Activated CD8-positive, alpha-beta memory T cell treated with anti-CD3 and anti-CD28 coated beads, Interleukin-2, amount 50 U/mL, for 1 hour (primary cell): ENCODE data around the gene LRP1B.
"Not testable (repeated sequence)": the region's sequence is repeated elsewhere in the genome, so short reads cannot be mapped to it uniquely, and the experiment has no call there.

Experiments
- DNase-seq: peaks from one replicate; pipeline ENCODE4 v3.0.0-alpha.2; 2020; ENCODE audit errors: extremely low read depth

The LRP1B gene

DNA sequence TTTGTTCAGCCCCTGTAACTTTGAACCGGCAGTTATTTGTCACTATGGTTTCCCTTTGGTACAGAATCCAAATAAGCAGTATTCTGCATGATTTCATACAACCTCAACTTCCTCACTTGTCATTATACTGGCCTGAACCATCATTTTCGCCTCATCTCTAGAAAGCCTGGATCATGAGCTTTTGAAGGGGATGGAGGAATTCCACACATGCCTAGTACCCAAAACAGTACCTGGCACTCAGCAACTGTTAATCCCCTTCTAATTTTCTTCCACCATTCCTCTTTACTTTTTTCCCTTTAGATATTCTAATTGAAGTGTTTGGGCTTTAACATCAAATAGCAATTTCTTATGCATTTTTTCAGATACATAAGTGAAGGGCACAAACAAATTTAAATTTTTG lies 1776.3 kb downstream of the LRP1B start:
- DNase-seq, result no peak

DNA sequence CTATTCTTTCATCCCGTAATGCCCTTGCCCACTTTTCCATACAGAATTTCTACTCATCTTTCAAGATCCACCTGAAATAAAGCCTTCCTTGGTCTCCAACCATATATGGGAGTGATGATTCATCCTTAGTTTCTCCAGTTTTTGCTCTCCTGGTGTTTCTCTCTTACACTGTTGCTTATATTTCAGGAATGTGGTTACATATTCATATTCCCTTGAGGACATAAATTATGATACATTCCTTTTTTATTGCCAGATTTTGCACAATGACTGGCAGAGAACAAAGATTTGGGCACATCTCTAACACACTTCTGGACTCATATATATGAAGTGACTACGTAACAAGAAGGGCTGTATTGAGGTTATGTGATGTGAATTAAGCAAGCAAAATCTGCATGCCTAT lies 1777.3 kb downstream of the LRP1B start:
- DNase-seq, result no peak

DNA sequence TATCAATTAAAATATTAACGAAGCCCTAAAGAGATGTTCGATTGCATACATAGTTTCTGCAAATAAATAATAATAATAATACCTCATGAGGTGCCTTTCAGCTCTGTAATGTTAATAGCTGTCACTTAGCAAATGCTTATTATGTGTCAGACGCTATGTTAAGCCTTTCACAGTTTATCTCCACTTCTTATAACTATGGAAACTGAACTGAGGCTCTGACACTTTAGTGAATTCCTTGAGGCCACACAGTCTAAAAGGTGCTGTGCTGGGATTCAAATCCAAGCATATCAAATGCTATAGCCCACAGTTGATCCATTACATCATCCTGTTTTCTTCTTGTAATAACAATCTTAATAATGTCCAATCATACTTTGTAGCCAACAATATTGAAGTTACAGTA lies 1779.1 kb downstream of the LRP1B start:
- no peak for DNase-seq

DNA sequence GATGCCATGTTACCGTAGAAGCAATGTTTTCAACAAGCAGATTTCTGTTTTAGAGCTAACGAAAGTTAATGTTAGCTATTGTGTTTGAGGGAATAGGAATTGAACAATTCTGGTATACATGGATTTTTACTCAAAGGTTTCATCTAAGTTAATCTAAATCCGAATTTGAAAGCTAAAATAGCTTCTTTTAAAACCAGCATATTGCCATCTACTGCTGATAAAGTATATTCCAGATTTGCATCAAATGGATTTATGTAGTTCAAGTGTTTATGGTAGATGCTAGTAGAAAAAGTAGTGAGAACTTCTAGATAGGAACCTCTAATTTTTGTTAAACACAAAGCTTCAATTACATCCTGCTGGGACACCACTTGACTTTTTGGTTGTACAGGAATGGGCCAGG lies 1781.1 kb downstream of the LRP1B start:
- DNase-seq, result no peak

DNA sequence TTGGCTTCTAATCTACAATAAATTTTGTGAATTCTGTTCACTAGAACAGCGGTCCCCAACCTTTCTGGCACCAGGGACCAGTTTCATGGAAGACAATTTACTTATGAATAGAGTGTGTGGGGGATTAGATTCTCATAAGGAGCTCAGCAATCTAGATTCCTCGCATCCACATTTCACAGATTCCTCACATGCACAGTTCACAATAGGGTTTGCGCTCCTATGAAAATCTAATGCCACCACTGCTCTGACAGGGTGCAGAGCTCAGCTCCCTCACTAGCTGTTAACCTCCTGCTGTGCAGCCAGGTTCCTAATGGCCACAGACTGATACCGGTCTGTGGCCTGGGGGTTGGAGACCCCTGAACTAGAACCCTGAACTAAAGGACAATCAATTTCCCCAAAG lies 1782.0 kb downstream of the LRP1B start:
- DNase-seq, result no peak

DNA sequence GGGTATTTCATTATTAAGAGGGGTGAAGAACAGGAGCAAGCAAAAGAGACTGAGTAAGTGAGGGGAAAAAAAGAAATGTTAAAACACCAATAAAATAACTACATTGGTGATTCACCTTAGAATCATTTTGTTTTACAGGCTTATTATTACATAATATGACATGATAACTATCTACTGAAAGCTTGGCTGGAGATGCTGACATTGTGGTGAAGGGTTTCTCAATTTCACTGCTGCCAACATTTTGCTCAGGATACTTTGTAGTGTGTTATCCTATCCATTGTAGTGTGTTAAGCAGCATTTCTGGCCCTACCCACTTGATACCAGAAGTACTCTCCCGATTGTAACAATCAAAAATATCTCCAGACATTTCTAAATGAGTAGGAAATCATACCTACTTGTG lies 1786.0 kb downstream of the LRP1B start:
- no peak for DNase-seq

DNA sequence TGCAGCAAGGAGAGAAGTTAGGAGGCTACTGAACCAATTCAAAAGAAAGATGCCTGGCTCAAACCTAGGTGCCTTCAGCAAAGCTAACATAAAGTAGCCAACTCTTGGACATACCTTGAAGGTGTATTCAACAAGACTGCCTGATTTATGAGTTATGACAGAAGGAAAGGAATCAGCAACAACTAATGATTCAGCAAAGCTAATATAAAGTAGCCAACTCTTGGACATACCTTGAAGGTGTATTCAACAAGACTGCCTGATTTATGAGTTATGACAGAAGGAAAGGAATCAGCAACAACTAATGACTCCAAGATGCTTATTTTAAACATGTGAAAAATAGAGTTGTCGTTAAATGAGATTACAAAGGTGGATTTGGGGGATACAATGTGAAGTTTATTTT lies 1786.5 kb downstream of the LRP1B start:
- DNase-seq, result not testable (repeated sequence)

DNA sequence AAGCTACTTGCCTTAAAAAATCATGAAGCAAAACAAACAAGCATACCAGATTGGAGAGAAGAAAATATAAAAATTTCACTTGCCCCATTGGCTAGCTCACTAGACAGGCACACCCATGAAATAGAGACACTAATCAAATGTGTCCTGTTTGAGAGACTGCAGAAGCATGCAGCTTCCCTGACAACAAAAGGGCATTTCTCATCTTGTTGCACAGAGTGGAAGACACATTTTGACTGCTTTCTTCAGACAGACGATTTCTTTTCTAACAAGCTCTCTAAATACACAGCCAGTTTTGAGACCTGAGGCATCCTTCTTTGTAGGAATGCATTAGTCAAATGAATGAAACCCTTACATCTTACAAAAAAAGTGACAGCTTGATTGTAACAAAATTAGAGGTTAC lies 1792.0 kb downstream of the LRP1B start:
- DNase-seq, result no peak

DNA sequence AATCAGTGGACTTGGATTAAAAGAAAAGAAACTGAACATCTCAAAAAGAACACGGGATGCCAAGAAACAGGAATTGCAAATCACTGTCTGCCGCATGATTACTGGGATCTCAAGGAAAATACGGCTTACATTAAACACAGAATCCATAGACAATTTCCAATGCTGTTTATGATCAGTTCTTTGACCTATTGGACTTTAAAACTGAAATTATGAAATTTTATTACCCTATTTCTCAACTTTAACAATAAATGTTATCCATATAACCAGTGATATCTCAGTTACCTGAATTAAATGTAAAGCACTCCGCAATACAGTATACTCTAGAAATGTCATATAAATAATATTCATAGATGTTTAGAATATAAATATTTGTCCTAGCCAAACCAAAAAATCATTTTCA lies 1793.8 kb downstream of the LRP1B start:
- DNase-seq, result no peak

DNA sequence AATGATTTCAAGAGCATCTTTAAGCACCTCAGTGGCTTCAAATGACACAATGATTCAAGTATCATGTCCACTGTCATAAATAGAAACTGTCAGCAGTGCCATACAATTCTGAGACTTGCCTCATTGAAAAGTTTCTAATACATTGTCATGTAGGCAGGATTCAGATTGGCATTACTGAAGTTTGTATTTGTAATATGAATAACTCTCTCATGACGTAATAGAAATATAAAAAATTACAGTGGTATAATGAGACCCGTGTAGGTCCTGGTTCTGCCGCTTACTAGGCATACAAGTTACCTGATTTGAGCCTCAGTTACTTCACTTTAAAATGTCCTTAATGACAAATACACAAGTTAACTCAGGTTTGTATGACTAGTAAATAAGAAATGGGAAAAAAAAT lies 1814.5 kb downstream of the LRP1B start:
- no peak for DNase-seq

DNA sequence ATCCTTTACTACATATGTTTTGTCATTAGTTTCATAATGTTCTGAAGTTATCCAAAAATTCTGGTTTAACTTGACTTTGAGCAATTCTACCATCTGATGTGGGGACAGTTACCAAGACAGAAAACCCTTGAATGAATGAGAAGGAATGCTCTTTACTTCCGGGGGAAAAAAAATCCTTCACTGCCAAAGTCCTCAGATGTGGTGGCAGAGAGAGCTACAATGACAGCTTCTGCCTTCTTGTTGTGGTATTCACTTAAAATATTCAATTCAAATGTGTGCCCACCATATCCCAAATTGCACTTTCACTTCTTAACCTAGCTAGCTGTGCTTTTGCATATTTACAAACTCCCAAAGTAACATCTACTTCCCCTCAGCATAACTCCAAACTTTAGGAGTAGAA lies 1818.9 kb downstream of the LRP1B start:
- DNase-seq, result no peak

DNA sequence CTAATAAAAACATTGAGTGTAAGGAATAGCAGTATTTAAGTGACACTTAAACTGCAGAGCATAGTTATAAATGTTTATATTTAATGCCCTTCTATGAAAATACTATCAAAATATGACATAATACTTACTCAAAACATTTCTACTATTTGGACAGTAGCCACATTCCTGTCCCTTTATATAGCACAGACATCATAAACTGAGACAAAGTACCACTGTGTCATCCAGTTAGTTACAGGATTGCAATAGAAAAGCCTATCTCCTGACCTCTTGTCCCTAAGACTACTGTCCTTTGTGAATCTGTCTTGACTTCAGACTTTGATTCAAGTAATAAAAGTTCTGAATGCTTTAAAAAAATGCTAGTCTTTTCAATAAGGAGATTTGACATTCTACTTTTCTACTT lies 1822.1 kb downstream of the LRP1B start:
- DNase-seq, result no peak

DNA sequence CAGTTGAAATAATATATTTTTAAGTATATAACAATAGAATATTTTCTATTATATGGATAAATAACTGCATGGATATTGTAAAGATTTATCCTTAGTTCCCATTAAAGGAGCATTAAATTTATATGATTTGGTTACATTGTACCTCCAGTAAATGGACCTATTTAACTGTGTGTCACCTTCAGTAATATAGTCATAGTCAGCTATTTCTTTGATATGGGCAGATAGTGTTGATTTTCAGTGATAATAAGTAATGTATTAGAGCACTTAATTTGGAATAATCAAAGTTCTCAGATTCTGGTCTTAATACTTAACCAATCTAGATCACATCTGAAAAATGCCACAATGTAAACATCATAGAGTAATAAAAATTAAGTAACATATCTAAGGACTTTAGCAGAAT lies 1823.3 kb downstream of the LRP1B start:
- DNase-seq, result no peak

DNA sequence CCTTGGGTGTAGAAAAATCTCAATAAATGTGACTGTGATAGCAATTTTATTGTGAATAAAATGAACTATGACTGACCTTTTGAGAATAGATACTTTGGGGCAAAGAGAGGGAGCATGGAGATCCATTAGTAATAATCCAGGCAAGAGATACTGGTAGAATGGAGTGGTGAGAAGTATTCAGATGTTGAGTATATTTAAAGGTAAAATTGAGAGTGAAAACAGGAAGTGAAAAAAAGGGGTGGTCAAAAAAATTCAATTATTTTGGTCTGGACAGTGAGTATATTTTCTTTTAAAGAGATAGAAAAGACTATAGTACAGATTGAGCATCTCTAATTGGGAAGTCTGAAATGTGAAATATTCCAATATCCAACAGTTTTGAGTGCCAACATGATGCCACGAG lies 1835.0 kb downstream of the LRP1B start:
- no peak for DNase-seq

DNA sequence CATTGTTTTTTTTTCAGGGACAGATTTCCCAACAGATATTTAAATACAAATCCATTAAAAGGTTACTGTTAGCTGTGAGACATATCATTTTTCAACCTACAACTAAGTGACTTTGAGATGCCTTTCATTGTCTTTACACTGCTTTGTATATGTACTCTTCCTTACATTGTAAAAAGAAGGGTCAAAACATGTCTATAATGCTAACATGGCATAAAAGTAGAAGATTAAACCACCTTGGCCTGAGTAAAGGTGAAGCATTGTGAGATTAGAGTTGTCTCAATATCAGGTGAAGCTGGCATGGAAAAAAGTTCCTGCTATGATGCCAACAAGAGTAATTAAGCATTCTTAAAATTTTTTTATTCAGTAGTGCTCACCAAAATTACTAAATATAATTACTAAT lies 1842.1 kb downstream of the LRP1B start:
- DNase-seq, result no peak

DNA sequence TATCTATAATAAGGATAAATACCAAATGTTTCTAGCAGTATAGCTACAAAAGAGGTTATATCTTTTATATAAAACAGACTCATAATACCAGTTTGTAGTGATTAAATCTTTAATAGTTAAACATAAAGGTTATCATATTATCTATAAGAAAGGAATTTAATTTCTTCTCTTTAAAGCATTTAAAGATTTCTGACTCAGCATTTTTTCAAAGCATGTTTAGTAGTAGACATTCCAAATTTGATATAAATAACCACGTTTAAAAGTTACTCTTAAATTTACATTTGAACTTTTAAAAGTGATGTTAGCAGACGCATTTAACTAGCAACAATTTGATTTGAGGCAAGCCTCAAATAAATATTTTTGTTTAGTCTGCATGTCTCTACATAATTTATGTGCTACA lies 1842.6 kb downstream of the LRP1B start:
- DNase-seq, result no peak

DNA sequence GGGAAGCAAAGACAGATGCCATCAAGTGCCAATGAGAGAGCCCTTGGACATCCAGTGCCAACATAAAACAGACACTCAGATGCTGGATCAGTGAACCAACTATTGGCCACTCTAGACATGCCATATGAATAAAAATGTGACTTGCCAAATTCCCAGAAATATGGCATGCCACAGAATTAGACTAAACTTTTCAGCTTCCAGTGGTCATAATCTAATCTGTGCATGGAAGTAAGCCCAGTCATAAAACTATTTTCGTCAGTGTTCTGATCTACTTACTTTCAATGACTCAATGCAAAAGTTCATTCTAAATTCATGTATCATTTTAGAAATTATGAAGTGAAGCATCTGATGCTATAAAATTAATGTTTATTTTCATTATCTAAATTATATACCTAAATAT lies 1844.4 kb downstream of the LRP1B start:
- DNase-seq, result no peak

DNA sequence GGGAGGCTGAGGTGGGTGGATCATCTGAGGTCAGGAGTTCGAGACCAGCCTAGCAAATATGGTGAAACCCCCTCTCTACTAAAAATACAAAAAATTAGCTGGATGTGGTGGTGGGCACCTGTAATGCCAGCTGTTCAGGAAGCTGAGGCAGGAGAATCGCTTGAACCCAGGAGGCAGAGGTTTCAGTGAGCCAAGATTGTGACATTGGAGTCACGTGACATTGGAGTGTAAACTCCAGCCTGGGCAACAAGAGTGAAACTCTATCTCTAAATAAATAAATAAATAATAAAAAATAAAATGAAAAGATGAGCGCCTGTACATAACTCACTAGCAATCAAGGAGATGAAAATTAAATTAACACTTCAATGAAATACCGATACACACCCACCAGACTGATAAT lies 1853.5 kb downstream of the LRP1B start:
- DNase-seq, result not testable (repeated sequence)

DNA sequence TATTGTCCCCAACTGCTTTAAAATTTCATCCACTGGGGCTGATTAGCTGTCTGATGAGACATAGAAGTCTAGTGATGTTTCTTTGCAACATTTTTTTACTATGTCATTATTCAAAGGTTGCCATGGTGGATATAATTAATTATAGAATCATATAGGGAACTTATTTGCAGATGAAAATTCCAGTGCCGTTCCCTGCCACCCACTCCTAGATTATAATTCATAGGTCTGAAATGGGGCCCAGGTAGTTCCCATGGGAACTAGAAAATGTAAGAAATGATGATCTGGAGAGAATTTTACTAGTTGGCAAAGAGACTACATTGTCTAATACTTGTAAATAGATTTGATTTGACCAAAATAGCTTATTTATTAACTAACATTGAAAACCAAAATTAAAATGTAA lies 1854.2 kb downstream of the LRP1B start:
- no peak for DNase-seq

DNA sequence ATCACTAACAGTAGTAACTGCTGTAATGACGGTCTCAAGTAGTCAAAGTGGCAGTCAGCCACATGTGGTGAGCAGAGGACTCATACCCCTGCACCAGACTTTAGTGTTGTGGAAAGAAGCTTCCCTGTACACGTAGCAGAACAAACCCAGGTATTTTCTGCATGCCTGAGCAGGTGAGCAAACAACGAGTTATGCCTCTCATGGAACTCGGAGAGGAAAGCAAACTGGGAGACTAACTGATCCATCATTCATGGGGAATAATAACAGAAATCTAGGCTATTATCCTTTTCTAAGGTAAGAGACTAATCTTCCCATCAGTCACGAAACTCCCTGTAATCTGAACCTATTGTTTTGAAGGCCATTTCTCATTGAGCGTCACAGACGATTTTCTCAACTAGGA lies 1855.4 kb downstream of the LRP1B start:
- DNase-seq, result no peak

DNA sequence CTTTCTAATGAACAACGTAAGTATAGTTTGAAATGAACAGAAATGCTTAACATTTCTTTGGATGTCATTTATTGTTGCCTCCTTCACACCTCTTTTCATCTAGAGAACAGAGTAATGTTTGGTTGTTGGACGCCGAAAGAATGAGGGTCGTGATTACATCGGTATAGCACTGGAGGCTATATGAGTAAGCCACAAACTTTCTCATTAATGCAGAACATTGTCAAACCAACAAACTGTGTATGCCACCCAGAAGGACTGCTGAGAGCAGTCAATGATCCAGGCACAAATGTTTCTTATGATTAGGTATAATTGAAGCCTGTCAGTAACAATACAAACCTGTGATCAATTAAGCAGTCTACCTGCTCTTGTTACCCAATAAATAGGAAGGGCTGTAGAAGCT lies 1855.9 kb downstream of the LRP1B start:
- DNase-seq, result no peak

DNA sequence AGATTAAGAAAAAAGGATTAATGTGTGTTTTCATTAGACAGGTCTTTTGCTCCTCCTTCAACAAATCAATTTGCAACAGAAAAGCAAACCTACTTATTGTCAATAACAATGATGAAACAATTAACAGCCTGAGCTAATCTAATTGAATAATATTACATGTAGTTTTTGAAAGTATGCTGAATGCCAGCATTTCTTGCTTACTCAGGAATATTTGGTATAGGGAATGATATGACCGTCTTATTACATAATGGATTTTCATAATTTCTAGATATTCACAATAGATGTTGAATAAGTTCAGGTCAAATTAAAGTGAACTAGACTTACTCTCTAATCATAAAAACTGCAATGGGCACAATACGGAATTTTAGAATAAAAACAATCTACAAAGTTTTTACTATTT lies 1856.9 kb downstream of the LRP1B start:
- DNase-seq, result no peak

DNA sequence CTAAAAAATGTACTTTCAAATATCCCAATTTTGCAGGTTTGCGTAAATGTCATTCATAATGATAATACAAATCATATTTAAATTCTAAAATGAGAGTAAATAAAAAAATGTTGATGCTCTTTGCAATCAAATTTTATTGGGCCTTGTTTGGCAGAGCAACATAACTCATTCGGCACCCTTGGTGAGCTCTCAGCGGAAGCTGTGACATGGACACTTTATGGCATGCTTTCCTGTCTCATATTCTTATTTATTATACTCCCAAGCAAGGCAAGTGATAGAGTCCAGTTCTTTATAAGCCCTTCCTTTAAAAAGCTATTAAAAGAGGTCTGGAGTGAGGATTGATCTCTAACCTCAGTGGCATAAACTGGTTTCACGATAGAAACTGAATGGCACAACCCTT lies 1857.4 kb downstream of the LRP1B start:
- no peak for DNase-seq

DNA sequence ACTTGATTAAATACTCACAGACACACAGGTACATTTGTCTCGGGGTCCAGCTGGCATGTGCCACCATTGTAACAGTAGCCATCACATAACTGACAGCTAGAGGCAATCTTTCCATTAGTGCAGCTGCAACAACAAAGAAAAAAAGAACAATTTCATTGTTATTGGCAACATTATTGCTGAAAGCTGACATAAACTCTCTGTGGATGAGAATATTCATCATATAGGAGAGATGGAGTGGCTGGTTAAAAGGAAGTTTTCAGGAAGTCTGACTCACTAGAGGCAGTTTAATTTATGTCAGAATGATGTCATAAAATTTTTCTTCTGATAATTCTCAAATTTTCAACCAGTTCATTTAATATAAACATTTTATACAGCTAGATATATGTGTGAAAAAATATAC lies 1860.6 kb downstream of the LRP1B start:
- no peak for DNase-seq

DNA sequence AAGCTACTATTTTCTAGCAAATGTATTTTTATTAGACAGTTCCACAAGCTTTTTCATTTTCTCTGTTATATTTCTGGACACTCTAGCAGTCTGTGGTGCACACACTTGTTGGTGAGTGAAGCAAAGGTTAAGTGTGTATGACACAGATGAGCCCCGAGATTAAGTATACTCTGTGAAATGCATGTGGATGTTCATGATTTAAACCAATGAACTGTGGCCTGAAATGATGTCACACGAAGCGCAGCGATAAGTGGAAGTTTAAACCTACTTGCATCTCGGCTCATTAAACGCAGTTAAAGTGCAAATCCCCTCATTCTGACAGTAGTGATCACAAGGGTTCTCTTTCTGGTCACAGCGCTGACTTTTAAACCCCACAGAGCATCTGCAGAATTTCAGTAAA lies 1861.8 kb downstream of the LRP1B start:
- DNase-seq, result no peak
